HFF-Myc (cell line): ENCODE data around the gene OBP2B.
A peak's percentile ranks its signal among the peaks of the same experiment; 100 is the strongest.

Experiments used
- DNase-seq: peaks from one replicate; pipeline ENCODE4 v3.0.0-alpha.2; 2011; ENCODE audit warnings: low read depth; ENCODE audit errors: extremely low read depth
- H3K4me3 ChIP-seq: replicated peaks from 2 replicates; pipeline ENCODE4 v1.5.1; 2011; ENCODE audit warnings: low read depth, mild to moderate bottlenecking, control low read depth, low read length
- TF ChIP-seq, protein P1 (sequence below): IDR thresholded peaks from 2 replicates; pipeline ENCODE4 v1.5.1; 2012; ENCODE audit warnings: mild to moderate bottlenecking, low read depth, low read length, control low read depth; ENCODE audit errors: missing control alignments

The OBP2B gene

DNA sequence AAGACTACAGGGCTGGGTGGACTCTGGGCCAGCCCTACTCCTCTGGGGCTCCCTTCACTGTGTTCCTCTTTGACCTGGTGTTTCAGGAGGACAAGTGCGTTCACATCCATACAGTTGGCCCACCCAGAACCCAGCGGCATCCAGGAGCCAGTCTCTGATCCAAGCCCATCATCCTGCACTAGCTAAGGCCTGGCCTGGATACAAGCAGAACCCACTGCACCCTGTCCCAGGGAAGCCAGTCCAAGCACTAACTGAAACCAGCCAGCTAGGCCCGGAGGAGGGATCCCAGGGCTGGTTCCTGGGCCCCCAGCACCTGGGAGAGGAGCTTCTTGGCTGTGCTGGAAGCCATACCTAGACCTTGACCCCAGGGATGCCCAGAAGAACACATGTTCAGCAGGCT is 41.3 kb downstream of the OBP2B start:
- no peak overlapping the region for H3K4me3 ChIP-seq
- TF ChIP-seq, protein P1, sequence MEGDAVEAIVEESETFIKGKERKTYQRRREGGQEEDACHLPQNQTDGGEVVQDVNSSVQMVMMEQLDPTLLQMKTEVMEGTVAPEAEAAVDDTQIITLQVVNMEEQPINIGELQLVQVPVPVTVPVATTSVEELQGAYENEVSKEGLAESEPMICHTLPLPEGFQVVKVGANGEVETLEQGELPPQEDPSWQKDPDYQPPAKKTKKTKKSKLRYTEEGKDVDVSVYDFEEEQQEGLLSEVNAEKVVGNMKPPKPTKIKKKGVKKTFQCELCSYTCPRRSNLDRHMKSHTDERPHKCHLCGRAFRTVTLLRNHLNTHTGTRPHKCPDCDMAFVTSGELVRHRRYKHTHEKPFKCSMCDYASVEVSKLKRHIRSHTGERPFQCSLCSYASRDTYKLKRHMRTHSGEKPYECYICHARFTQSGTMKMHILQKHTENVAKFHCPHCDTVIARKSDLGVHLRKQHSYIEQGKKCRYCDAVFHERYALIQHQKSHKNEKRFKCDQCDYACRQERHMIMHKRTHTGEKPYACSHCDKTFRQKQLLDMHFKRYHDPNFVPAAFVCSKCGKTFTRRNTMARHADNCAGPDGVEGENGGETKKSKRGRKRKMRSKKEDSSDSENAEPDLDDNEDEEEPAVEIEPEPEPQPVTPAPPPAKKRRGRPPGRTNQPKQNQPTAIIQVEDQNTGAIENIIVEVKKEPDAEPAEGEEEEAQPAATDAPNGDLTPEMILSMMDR: no peak
- no peak for DNase-seq

DNA sequence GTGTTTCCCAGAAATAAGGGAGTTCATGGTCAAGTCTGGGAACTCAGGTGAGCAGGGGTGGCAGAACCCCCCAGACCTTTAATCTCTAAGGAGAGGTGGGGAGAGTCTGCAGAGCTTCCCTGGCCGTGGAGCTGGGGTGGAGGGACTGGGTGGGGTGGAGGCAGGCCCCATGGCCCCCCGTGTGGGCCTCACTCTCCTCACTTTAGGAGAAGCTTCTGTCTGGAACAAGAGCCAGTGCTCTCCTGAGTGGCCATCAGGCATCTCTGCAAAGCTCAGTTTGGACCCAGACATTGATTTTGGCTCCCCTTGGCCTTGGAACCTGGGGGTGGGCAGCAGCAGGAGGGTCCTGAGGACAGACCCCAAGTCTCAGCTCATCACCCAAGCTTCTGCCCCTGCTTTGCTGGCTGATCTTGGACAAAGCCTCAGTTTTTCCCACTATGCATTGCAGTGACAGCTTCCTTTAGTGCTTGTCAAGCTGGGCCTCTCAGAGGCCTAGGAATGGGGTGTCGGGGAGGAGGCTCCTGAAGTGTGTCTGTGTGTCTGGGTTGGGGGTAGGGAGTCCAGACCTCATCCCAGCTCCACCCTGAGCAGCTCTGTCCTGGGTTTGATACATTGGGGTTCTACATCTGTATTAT is 41.8 kb downstream of the OBP2B start:
- H3K4me3 ChIP-seq: no peak overlapping the region
- no peak for DNase-seq
- TF ChIP-seq, protein P1: no peak

DNA sequence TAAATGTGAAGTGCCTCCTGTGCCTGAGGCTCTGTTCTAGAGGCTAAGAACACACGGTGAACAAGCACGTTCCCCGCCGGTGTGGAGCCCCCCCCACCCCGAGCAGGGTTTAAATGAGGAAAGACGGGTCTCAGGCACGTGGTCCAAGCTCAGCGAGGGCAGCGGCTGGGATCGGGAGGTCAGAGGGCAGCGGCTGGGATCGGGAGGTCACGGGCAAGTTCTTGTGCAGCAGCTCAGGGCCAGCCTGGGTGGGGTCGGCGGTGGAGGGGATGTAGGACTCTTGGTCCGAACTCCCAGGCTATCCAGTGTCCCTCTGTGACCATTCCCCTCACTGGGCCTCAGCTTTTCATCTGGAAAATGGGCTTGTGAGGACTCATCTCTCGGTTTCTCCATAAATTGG is 42.7 kb downstream of the OBP2B start:
- no peak overlapping the region for H3K4me3 ChIP-seq
- TF ChIP-seq, protein P1: no peak
- DNase-seq: no peak

DNA sequence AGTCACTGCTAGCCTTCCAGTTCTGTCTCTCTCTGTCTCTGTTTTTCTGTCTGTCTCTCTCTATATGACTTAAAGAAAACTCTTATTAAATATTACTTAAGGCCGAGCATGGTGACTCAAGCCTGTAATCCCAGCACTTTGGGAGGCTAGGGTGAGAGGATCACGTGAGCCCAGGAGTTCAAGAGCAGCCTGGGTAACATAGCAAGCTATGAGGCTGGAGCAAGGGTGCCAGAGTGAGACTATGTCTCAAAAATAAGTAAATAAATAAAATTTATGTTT is 43.7 kb downstream of the OBP2B start:
- DNase-seq: no peak
- TF ChIP-seq, protein P1: no peak
- no peak overlapping the region for H3K4me3 ChIP-seq

DNA sequence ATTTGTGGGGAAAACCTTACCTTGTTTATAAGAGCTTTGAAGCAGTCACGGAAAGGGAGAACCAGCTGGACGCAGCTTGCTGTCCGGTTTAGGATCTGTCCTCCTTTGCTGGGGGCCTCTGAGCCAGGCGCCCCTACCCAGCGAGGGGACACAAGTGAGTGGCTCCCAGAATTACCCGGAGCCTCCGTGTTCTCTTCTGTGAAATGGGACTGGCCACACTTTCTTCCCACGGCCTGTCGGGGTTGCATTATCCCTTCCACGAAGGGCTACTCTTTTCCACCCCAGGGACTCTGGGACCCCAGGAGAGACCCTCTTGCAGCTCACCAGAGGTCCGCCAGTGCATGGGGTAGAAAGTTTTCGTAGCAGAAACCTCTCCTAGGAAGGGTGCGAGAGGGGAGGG is 44.9 kb downstream of the OBP2B start:
- TF ChIP-seq, protein P1: no peak
- DNase-seq: no peak
- peak overlapping the region; percentile 81 for H3K4me3 ChIP-seq

DNA sequence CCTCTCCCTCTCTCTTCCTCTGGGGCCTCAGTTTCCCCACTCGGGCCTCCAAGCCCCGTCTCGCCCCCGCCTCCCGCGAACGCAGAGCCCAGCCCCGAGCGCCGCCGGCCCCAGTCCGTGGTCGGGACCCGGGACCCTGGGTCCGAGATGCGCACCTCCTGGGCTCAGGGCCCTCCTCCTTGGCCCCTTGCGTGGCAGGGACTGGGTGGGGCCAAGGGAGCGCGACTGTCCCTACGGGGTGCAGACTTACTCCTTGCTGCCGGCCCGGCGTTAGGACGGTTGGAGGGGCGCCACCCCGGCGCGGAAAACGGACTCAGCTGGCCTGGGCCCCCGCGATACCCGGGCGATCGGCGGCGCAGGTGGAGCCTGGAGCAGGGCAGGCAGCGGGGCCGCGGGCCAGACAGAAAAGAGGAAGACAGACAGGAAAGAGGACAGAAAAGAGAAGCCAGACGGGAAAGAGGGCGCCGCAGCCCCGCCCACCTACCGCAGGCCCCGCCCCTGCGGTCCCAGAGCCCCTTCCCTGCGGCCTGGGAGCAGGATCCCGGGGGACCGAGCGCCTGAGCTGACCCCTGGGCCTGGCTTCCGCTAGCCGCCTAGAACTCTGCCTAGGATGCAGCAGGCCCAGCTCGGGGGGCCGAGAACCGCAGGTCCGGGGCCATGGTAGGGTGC is 45.4 kb downstream of the OBP2B start, which contains the start of gene GBGT1:
GBGT1 (minus strand) TSS at position 411 of the 669 bp plus-strand sequence. CDS start 1,502 bp downstream, outside the sequence.
- TF ChIP-seq, protein P1: no peak
- peak within 1 kb of the TSS; percentile 81 for H3K4me3 ChIP-seq
- DNase-seq: no peak
